ENCODE results near the gene ARMH2.

The ARMH2 gene

GRCh38 chr6:24821860-24822444 lies 23.2 kb upstream of the ARMH2 start:
- no peak for DNase-seq

GRCh38 chr6:24818346-24818745 lies 19.6 kb upstream of the ARMH2 start:
- DNase-seq, result peak in 1 of 56 donors; percentile 4

- no peak for DNase-seq
Measured at GRCh38 chr6:24809728-24810127, 11.0 kb upstream of the ARMH2 start.

GRCh38 chr6:24807584-24807983 lies 8.9 kb upstream of the ARMH2 start:
- DNase-seq, result no peak

GRCh38 chr6:24802271-24803059 lies 3.7 kb upstream of the ARMH2 start:
- DNase-seq, result peak in 1 of 56 donors; percentile 3

GRCh38 chr6:24799541-24799915 lies 811 bp upstream of the ARMH2 start:
- no peak for DNase-seq

GRCh38 chr6:24797596-24798216 lies 1.0 kb downstream of the ARMH2 start:
- no peak for DNase-seq

GRCh38 chr6:24796616-24797290 lies 2.0 kb downstream of the ARMH2 start:
- DNase-seq, result no peak

- no peak for DNase-seq
Measured at GRCh38 chr6:24795106-24795505, 3.6 kb downstream of the ARMH2 start.

GRCh38 chr6:24788031-24788665 lies 10.6 kb downstream of the ARMH2 start:
- DNase-seq, result no peak

GRCh38 chr6:24780206-24780605 lies 18.5 kb downstream of the ARMH2 start:
- DNase-seq, result no peak

GRCh38 chr6:24779416-24780016 lies 19.2 kb downstream of the ARMH2 start:
- DNase-seq, result no peak

GRCh38 chr6:24778878-24779277 lies 19.8 kb downstream of the ARMH2 start:
- no peak for DNase-seq

- DNase-seq, result no peak
Measured at GRCh38 chr6:24778121-24778520, 20.6 kb downstream of the ARMH2 start.

GRCh38 chr6:24777227-24777626 lies 21.5 kb downstream of the ARMH2 start:
- no peak for DNase-seq

- DNase-seq, result no peak
Measured at GRCh38 chr6:24775520-24776058, 23.1 kb downstream of the ARMH2 start.

- peak; percentile 61 to 99 (median 92) for DNase-seq
Measured at GRCh38 chr6:24774696-24775519, 23.8 kb downstream of the ARMH2 start, which contains the start of gene GMNN. GMNN (plus strand) TSS chr6:24774937; CDS start chr6:24777247, 2,310 bp downstream.

GRCh38 chr6:24768361-24768760 lies 30.4 kb downstream of the ARMH2 start:
- no peak for DNase-seq

- no peak for DNase-seq
Measured at GRCh38 chr6:24766680-24767462, 31.8 kb downstream of the ARMH2 start.

Measured in nucleus accumbens (tissue), 56 donors.